Activated CD4-positive, alpha-beta T cell treated with anti-CD3 and anti-CD28 coated beads for 1 hour (primary cell): ENCODE measurements around the gene FAM210B.
A peak's percentile ranks its signal among the peaks of the same experiment; 100 is the strongest.
"Not testable (repeated sequence)": the region's sequence is repeated elsewhere in the genome, so short reads cannot be mapped to it uniquely, and the experiment has no call there.

Experiments
- DNase-seq: peaks from one replicate; pipeline ENCODE4 v3.0.0-alpha.2; 2020

FAM210B gene

DNA sequence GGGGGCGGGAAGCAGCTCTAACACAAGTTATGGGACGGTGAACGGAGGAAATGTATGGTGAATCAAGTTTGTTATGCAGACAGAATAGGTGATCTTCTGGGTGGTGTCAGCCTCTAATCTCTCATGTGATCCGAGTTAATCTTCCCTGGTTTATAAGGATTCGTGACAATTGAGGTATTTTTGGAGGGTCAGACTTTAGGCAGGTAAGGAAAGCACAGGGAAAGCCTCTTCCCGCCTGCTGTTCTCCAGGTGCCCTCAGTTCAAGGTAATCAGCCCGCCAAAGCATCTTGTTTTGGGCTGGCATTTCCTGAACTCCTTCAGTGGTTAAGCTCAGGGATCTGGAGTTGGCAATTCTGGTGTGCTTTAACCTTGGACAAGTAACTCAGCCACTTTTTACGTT lies 34.9 kb downstream of the FAM210B start:
- DNase-seq: no peak

DNA sequence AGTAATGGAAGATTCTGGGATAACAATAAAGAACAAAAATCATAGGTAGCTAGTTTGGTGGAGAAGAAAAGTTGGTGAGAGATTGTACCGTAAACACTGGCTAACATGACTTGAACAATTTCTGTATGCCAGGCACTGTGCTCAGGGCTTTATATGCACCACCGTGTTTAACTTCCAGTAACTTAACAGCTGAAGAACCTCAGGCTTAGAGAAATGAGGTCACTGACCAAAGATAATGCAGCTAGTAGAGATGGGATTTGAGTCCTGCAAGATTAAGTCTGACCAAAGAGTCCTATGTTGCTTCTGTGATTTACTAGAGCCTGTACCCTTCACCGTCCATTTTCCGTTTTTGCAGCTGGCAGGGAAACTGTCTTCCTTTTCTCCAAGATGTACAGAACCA lies 36.4 kb downstream of the FAM210B start:
- DNase-seq: no peak

DNA sequence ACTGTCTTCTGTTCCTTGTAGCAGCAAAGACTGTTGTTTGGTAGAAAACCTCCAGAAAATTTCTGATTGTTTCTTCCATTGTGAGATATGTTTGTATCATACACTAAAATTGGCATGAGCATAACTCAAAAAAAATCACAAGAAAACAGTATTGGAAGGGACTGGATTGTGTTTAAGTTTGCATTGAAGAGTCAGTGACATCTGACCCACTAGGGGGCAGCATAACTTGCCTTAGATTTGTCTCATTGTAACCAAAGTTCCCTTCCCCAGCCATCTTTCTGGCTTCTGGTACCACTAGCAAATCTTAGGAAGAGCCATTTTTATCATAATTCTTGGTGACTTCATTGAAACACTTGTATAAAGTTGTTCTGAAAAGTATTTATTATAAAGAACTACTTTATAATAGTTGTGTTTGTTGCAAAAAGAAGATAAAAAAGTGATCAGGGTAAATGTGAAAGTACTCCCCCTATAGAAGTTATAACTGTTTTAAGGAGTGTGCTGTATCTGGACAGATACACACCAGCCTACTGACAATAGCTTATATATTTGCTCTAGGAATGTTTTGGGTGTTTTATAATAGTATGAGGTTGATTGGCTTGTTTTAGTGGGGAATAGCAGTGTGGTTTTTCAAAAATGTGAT lies 41.3 kb downstream of the FAM210B start:
- peak; percentile 35 for DNase-seq

DNA sequence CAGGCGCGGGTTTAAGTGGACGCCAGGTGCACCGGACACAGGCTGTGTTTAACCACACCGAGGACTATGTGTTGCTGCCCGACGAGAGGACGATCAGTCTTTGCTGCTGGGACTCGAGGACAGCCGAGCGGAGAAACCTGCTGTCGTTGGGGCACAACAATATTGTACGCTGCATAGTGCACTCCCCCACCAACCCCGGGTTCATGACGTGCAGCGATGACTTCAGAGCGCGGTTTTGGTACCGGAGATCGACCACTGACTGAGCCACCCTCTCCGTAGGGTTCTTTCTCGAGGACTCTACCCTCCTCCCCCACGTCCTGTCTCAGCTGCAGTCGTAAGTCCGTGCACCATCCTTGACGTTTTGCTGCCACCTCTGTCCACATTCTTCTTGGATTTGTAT lies 44.7 kb downstream of the FAM210B start:
- no peak for DNase-seq

DNA sequence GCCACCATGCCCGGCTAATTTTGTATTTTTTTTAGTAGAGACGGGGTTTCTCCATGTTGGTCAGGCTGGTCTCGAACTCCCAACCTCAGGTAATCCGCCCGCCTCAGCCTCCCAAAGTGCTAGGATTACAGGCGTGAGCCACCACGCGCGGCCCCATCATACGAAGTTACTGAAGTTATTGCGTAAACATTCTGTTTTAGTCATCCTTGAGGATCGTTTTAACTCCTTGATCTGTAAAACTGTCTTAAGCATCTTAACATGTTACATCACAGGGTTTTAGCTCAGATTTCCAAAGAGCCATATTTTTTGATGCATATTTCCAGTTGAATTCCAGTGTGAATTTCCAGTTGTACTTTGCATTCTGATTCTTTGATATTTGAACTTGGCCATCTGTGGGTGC lies 46.6 kb downstream of the FAM210B start:
- DNase-seq: not testable (repeated sequence)

DNA sequence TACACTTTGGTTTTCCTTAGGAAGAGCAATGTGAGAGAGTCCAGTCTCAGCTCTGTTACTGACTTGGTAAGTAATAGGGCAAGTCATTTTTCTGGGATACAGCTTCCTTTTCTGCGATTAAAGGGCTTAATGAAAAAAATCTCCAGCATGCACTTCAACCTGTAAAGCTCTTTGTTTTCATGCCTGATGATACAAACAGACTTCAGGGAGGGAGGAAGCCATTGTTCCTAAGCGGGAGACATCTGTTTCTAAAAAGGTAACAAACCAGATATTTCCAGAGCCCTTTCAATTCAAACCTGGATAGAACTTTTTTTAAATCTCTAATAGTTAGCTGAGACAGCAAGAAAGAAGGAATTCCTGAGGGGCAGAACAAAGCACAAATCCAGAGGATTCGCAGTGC lies 48.1 kb downstream of the FAM210B start:
- DNase-seq: no peak

DNA sequence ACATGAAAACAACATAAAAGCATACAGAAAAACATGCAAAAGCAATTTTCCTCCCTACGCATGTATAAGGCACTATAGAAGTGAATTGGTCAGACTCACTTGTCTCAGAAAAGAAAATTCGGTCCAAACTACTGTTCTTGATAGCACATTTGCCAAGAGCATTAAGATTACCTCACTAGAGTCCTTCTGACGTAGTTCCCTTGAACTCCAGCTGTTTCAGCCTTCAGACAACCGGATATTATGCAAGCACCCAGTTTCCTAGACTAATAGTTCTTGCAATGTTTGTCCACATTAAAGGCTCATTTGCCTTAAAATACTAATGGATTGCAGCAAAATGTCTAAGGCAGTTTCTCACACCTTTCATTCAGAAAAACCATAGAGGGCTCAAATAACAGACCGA lies 50.7 kb downstream of the FAM210B start:
- no peak for DNase-seq

DNA sequence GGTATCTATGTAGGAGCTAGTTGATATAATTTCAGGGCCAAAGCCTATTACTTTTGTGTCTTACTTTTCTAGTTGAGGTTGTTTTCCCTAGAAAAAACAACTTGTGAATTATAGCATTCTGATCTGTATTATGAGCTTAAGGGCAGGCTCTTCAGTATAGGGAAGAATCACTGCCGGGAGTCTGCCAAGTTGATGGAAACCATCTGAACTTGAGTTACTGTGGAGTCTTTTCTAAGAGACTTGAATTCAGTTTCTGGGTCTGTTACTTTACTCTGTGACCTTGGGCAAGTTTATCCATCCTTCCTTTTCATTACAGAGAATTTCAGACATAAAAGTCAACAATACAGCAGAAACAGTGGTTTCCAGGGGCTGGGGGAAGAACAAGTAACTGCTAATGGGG lies 51.2 kb downstream of the FAM210B start:
- DNase-seq: no peak

DNA sequence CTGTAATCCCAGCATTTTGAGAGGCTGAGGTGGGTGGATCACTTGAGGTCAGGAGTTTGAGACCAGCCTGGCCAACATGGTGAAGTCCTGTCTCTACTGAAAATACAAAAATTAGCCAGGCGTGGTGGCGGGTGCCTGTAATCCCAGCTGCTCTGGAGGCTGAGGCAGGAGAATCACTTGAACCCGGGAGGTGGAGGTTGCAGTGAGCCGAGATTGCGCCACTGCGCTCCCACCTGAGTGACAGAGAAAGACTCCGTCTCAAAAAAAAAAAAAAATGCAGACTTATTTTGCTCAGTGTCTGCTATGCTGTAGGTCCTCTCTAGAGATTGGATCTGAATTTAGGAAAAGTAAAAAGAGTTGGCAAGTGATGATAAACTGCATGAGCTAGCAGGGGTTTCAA lies 52.5 kb downstream of the FAM210B start:
- not testable (repeated sequence) for DNase-seq

DNA sequence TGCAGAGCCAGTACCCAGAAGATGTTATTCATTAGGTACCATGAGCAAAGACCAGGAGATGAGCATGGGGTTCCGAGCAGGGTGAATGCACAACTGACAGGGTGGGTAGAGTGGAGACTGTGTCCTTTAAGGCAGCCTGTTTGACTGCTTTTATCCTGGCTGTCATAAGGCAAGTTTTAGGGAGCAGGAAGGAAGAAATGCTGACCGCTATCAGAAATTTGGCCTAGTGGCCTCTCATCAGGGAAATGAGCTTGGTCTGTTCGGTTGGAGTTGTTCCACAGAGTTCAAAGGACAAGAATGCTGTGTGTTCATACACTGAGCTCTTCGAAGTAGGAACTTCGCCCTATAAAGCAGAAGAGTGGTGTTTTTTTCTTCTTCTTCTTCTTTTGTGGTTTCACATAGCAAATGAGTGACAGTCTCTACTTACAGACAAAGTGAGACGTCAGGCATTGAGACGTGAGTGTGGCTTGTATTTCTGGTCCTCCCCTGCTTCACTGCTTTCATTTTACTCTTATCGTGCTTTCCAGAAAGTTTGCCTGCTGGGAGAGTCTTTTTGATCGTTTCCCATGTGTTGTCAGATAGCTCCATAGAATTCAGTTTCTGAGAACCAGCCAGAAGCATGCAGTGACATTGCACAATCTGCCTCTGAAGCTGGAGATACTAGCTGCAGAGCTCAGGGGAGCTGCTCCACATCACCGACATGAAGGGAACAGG lies 53.1 kb downstream of the FAM210B start, which contains the start of gene CASS4:
TSS of gene CASS4 (plus strand) at position 502 of the 714 bp plus-strand sequence. CDS start at position 701, 199 bp downstream.
- DNase-seq: no peak

DNA sequence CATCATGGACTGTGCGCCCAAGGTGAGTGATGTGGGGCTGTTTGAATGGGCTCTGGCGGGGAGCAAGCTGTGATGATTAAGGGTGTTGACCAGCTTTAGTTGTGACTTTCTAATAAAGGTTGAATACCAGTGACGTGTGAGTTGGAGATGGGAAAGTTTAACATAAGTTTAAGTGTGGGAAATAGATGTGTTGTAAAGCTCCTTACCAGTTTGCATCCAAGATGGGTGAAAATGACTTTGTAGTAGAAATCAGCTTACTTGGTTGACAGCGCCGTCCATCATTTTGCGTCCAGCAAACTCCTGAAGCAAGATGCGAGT lies 53.7 kb downstream of the FAM210B start:
- DNase-seq: no peak

DNA sequence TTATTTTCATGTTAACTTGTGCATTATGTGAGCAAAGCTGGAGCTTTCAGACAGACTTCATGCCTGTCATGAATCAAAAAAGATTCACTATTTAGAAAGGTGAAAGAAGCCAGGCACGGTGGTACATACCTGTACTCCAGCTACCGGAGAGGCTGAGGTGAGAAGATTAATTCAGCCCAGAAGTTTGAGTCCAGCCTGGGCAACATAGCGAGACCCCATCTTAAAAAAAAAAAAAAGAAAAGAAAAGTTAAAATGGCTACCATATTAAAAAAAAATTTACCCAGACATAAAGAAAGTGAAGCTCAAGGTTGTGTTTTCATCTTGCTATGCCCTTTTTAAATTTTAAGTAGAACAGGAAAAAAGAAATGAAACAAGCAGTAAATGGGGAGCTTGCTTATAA lies 54.2 kb downstream of the FAM210B start:
- no peak for DNase-seq

DNA sequence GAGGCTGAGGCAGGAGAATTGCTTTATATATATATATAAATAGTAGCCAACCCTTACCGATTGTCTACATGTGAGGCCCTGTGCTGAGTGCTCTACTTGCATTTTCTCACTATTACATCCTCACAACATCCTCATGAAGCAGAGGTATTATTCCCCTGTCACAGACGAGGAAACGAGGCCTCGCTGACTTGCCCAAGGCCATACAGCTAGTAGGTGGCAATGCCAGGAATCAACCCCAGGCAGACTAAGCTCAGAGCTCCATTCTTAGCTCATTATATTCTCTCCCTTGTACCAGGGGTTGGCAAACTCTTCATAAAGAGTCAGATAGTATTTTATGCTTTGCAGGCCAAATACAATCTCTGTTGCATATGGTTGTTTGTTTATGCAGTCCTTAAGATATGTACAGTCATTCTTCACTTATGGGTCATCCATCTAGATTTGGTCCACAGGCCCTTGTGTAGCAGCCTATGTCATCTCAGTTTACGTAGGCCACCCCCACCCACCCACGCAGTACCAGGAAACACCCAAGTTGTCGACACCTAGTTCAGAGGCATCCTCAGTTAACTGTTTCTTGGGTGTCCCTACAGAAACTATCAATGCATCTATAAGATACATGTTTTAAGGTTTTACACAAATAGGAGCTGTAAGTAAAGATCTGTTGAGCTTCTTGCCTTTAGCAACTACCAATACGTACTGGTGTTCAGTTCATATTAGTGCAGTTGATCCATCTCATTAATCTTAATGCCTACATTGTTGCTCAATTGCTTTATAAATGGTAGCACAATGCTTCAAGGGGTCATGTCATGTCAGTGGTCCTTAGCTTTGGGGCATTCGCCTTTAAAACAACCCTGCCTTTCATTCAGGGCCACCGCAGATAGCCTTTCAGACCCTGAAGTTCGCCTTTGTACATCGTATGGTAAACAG lies 56.3 kb downstream of the FAM210B start:
- peak; percentile 27 for DNase-seq

DNA sequence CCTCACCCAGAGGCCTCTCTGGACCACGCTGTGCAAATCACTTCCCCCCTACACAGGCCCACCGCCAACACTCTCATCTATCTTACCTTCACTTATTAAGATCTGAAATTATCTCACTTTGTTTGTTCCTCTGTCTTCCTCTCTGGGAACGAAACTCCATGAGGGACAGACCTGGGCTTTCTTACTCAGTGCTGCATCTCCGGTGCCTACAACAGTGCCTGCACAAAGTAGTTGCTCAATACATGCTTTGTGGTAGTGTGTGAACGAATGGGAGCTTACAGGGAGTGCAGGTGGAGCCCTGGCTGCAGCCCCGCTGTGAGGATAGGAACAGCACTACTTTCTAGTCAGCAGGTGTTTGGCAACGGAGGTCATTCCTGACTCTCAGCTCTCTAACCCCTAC lies 58.6 kb downstream of the FAM210B start:
- DNase-seq: no peak

DNA sequence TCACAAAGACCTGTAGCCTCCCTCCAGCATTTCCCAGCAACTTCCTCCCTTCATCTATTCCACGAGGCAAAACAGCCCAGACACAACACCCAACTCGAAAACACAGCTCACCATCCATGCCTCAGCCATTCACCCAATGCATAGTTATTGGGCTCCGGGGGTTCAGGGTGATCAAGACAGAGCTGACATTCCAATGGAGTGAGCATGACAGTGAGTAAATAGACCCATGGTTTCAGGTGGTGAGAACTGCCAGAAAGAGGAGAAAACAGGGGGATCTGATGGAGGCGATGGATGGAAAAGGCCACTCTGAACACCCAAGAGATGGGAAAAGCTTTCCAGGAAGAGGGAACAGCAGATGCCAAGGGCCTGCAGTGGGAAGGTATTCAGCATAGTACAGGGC lies 59.1 kb downstream of the FAM210B start:
- no peak for DNase-seq
